ENCODE data around the gene ECHDC1.

DNA sequence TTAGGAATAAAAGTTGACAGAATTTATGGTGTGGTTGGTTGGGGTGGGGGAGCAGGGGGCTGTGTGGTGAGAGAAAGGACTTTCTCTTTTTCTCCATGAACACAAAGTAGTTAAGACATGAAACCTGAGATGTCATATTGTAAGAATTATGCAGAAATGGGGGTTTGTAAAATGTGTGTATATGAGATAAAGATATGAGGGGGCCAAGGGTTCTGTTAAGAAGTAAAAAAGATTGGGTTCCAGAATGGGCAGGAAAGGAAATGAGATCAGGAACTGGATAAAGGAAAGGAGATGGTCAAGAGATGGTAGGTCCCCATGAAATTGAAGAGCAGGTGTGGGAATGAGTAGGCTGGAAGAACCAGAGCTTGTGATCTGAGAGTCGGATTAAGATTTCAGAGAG is 67.1 kb downstream of the ECHDC1 start:
- no peak for TF ChIP-seq PPARA (CRISPR knock-in tag; IDR thresholded peaks at IDR 0.05; ENCODE audit: borderline replicate concordance)
- no peak for TF ChIP-seq ZNF70 (CRISPR knock-in tag; IDR thresholded peaks at IDR 0.05)
- no peak for TF ChIP-seq ZFP30 (CRISPR knock-in tag; IDR thresholded peaks at IDR 0.05)
- TF ChIP-seq OSR1 (CRISPR knock-in tag; IDR thresholded peaks at IDR 0.05), result no peak
- no peak for TF ChIP-seq ARNTL (CRISPR knock-in tag; IDR thresholded peaks at IDR 0.05; ENCODE audit: borderline replicate concordance, low read depth)
- no peak for TF ChIP-seq ESRRG (CRISPR knock-in tag; IDR thresholded peaks at IDR 0.05)
- TF ChIP-seq SNAI2 (CRISPR knock-in tag; IDR thresholded peaks at IDR 0.05), result no peak
- TF ChIP-seq, protein P1, sequence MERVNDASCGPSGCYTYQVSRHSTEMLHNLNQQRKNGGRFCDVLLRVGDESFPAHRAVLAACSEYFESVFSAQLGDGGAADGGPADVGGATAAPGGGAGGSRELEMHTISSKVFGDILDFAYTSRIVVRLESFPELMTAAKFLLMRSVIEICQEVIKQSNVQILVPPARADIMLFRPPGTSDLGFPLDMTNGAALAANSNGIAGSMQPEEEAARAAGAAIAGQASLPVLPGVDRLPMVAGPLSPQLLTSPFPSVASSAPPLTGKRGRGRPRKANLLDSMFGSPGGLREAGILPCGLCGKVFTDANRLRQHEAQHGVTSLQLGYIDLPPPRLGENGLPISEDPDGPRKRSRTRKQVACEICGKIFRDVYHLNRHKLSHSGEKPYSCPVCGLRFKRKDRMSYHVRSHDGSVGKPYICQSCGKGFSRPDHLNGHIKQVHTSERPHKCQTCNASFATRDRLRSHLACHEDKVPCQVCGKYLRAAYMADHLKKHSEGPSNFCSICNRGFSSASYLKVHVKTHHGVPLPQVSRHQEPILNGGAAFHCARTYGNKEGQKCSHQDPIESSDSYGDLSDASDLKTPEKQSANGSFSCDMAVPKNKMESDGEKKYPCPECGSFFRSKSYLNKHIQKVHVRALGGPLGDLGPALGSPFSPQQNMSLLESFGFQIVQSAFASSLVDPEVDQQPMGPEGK (CRISPR knock-in tag; IDR thresholded peaks at IDR 0.05; ENCODE audit: borderline replicate concordance), result no peak
- no peak for TF ChIP-seq ZFP3 (CRISPR knock-in tag; IDR thresholded peaks at IDR 0.05)
- no peak for TF ChIP-seq ZNF8 (CRISPR knock-in tag; IDR thresholded peaks at IDR 0.05)

Data from SK-N-SH treated with all-trans-retinoic acid at 6 μM for 48 hours (cell line).